Measurements from ENCODE around the gene SLC39A11. TPM values are rescaled to one million over a fixed set of nuclear protein-coding genes. Genes with fewer than 3 reads are reported as not detected.

SLC39A11 gene
- total RNA-seq, 4 donors from 2014 or later: 55.1 to 123 (median 97.0) TPM

- H3K36me3 ChIP-seq: no peaks in the 10 kb centered on the region
- no peak for DNase-seq
- TF ChIP-seq CTCF (IDR thresholded peaks at IDR 0.05): no peak
- TF ChIP-seq POLR2A (IDR thresholded peaks at IDR 0.05): no peak
- no peaks in the 10 kb centered on the region for H3K27me3 ChIP-seq
- peaks cover 0 to 8% of the 10 kb centered on the region in 2 donors for H3K4me1 ChIP-seq
- no peak overlapping the region for H3K4me3 ChIP-seq (replicated peaks in 1 of 3)
- intact Hi-C loops (cut with DNase I): no loop called here
- WGBS, 2 donors: 80 to 83% methylated on average over 1 of the region's 1 CpG
- no peaks in the 10 kb centered on the region for H3K9me3 ChIP-seq
- H3K27ac ChIP-seq: no peak overlapping the region
Measured at GRCh38 chr17:72682605-72683004, 409.9 kb downstream of the SLC39A11 start.

GRCh38 chr17:72681844-72682243, 410.6 kb downstream of the SLC39A11 start:
- intact Hi-C loops (cut with DNase I): no loop called here
- Histone ChIP-seq H3K27ac (no peak overlapping the region), H3K27me3 (no peaks in the 10 kb centered on the region), H3K4me1 (peaks cover 0 to 8% of the 10 kb centered on the region in 2 donors), H3K4me3 (replicated peaks in 1 of 3) (no peak overlapping the region), H3K9me3 (no peaks in the 10 kb centered on the region), H3K36me3 (no peaks in the 10 kb centered on the region)
- DNase-seq: no peak
- TF ChIP-seq POLR2A (IDR thresholded peaks at IDR 0.05) (no peak), CTCF (IDR thresholded peaks at IDR 0.05) (no peak)
- WGBS, 2 donors: 87 to 92% methylated on average over 12 of the region's 12 CpGs

GRCh38 chr17:72677714-72678390, 414.6 kb downstream of the SLC39A11 start:
- intact Hi-C loops (cut with DNase I): no loop called here
- Histone ChIP-seq H3K27me3 (no peaks in the 10 kb centered on the region), H3K27ac (no peak overlapping the region), H3K4me3 (replicated peaks in 1 of 3) (no peak overlapping the region), H3K36me3 (no peaks in the 10 kb centered on the region), H3K4me1 (no peaks in the 10 kb centered on the region), H3K9me3 (no peaks in the 10 kb centered on the region)
- DNase-seq: no peak
- WGBS, 2 donors: 82 to 84% methylated on average over 12 of the region's 12 CpGs
- no peak for TF ChIP-seq POLR2A (IDR thresholded peaks at IDR 0.05)
- TF ChIP-seq CTCF (IDR thresholded peaks at IDR 0.05): no peak

GRCh38 chr17:72677108-72677507, 415.4 kb downstream of the SLC39A11 start:
- no peak for DNase-seq
- 96% methylated on average over 2 of the region's 2 CpGs for WGBS, 2 donors
- Histone ChIP-seq H3K27me3 (no peaks in the 10 kb centered on the region), H3K4me1 (no peaks in the 10 kb centered on the region), H3K9me3 (no peaks in the 10 kb centered on the region), H3K27ac (no peak overlapping the region), H3K4me3 (replicated peaks in 1 of 3) (no peak overlapping the region), H3K36me3 (no peaks in the 10 kb centered on the region)
- TF ChIP-seq CTCF (IDR thresholded peaks at IDR 0.05) (no peak), POLR2A (IDR thresholded peaks at IDR 0.05) (no peak)
- intact Hi-C loops (cut with DNase I): no loop called here

- no peaks in the 10 kb centered on the region for H3K9me3 ChIP-seq
- intact Hi-C loops (cut with DNase I): no loop called here
- WGBS, 2 donors: 95 to 97% methylated on average over 4 of the region's 4 CpGs
- H3K27ac ChIP-seq: no peak overlapping the region
- H3K4me1 ChIP-seq: no peaks in the 10 kb centered on the region
- H3K4me3 ChIP-seq (replicated peaks in 1 of 3): no peak overlapping the region
- no peak for DNase-seq
- no peaks in the 10 kb centered on the region for H3K27me3 ChIP-seq
- H3K36me3 ChIP-seq: no peaks in the 10 kb centered on the region
- no peak for TF ChIP-seq POLR2A (IDR thresholded peaks at IDR 0.05)
- no peak for TF ChIP-seq CTCF (IDR thresholded peaks at IDR 0.05)
Measured at GRCh38 chr17:72672729-72673128, 419.8 kb downstream of the SLC39A11 start.

Measured in thyroid gland (tissue), 4 donors.